NCI-H460 (cell line): ENCODE data around the gene ADAMTS3. TPM values are rescaled to one million over a fixed set of nuclear protein-coding genes. Genes with fewer than 3 reads are reported as not detected.

ENCODE experiments used
- DNase-seq: peaks from one replicate; pipeline ENCODE4 v3.0.0-alpha.2; 2016; ENCODE audit warnings: low read depth; ENCODE audit errors: extremely low read depth
- total RNA-seq: library from RNA; depleted of rRNA; stranded (reverse); fragments of >200 nt; shearing (Covaris generic); gene quantifications from 2 replicates; pipeline ENCODE4 v1.2.3, GENCODE V29; 2014

ADAMTS3 gene
- total RNA-seq, 1 experiment from 2014 or later, result 0.07 TPM

GRCh38 chr4:72305620-72306019 is 263.4 kb downstream of the ADAMTS3 start:
- DNase-seq, result no peak

GRCh38 chr4:72305080-72305479 is 263.9 kb downstream of the ADAMTS3 start:
- no peak for DNase-seq

- DNase-seq, result peak; percentile 39
Measured at GRCh38 chr4:72302981-72303704, 265.9 kb downstream of the ADAMTS3 start.

- DNase-seq, result no peak
Measured at GRCh38 chr4:72301759-72302158, 267.3 kb downstream of the ADAMTS3 start.

GRCh38 chr4:72300126-72300525 is 268.9 kb downstream of the ADAMTS3 start:
- no peak for DNase-seq

- DNase-seq, result peak; percentile 30
Measured at GRCh38 chr4:72295966-72296557, 273.0 kb downstream of the ADAMTS3 start.

- DNase-seq, result no peak
Measured at GRCh38 chr4:72290737-72291136, 278.3 kb downstream of the ADAMTS3 start.

GRCh38 chr4:72286910-72287309 is 282.1 kb downstream of the ADAMTS3 start:
- no peak for DNase-seq

GRCh38 chr4:72286185-72286584 is 282.8 kb downstream of the ADAMTS3 start:
- DNase-seq, result peak; percentile 18

GRCh38 chr4:72283357-72283756 is 285.7 kb downstream of the ADAMTS3 start:
- DNase-seq, result no peak

- DNase-seq, result no peak
Measured at GRCh38 chr4:72280252-72280651, 288.8 kb downstream of the ADAMTS3 start.

- no peak for DNase-seq
Measured at GRCh38 chr4:72275381-72275780, 293.6 kb downstream of the ADAMTS3 start.

- DNase-seq, result no peak
Measured at GRCh38 chr4:72274251-72274650, 294.8 kb downstream of the ADAMTS3 start.

- no peak for DNase-seq
Measured at GRCh38 chr4:72255269-72255668, 313.8 kb downstream of the ADAMTS3 start.

- DNase-seq, result no peak
Measured at GRCh38 chr4:72243641-72244040, 325.4 kb downstream of the ADAMTS3 start.

GRCh38 chr4:72239487-72240116 is 329.4 kb downstream of the ADAMTS3 start:
- DNase-seq, result no peak
